ENCODE results near the gene SKP2. TPM values are rescaled to one million over a fixed set of nuclear protein-coding genes. Genes with fewer than 3 reads are reported as not detected.

The SKP2 gene
- total RNA-seq, 4 donors from 2014 or later, result 12.0 to 20.1 (median 14.7) TPM

GRCh38 chr5:36164461-36164860 is 12.6 kb downstream of the SKP2 start:
- WGBS, 2 donors, result 94 to 96% methylated on average over 4 of the region's 4 CpGs
- DNase-seq (ENCODE audit: low spot score in 2 of 2), result no peak
- no peak for TF ChIP-seq EP300 (IDR thresholded peaks at IDR 0.05)
- no peak for TF ChIP-seq POLR2A (IDR thresholded peaks at IDR 0.05)
- no peak for TF ChIP-seq CTCF (IDR thresholded peaks at IDR 0.05)
- Histone ChIP-seq H3K4me1 (peaks cover 0 to 7% (median 0%) of the 10 kb centered on the region in 4 donors), H3K36me3 (peaks cover 0 to 96% (median 10%) of the 10 kb centered on the region in 3 donors), H3K9me3 (no peaks in the 10 kb centered on the region), H3K27ac (no peak overlapping the region), H3K4me3 (no peak overlapping the region), H3K27me3 (no peaks in the 10 kb centered on the region)

GRCh38 chr5:36168737-36169136 is 16.8 kb downstream of the SKP2 start:
- TF ChIP-seq CTCF (IDR thresholded peaks at IDR 0.05), result no peak
- Histone ChIP-seq H3K4me3 (no peak overlapping the region), H3K9me3 (no peaks in the 10 kb centered on the region), H3K27me3 (no peaks in the 10 kb centered on the region), H3K27ac (no peak overlapping the region), H3K4me1 (no peaks in the 10 kb centered on the region), H3K36me3 (peaks cover 0 to 98% (median 18%) of the 10 kb centered on the region in 3 donors)
- WGBS, 2 donors, result 96% methylated on average over 4 of the region's 4 CpGs
- no peak for DNase-seq (ENCODE audit: low spot score in 2 of 2)

GRCh38 chr5:36170832-36171424 is 19.0 kb downstream of the SKP2 start:
- Histone ChIP-seq H3K36me3 (peaks cover 0 to 93% (median 18%) of the 10 kb centered on the region in 3 donors), H3K4me1 (no peaks in the 10 kb centered on the region), H3K27ac (no peak overlapping the region), H3K9me3 (no peaks in the 10 kb centered on the region), H3K27me3 (no peaks in the 10 kb centered on the region), H3K4me3 (no peak overlapping the region)
- no peak for DNase-seq (ENCODE audit: low spot score in 2 of 2)
- WGBS, 2 donors, result 83% methylated on average over 5 of the region's 5 CpGs
- no peak for TF ChIP-seq EP300 (IDR thresholded peaks at IDR 0.05)

- no peak overlapping the region for H3K4me3 ChIP-seq
- no peaks in the 10 kb centered on the region for H3K9me3 ChIP-seq
- no peaks in the 10 kb centered on the region for H3K4me1 ChIP-seq
- TF ChIP-seq EP300 (IDR thresholded peaks at IDR 0.05) (no peak), CTCF (IDR thresholded peaks at IDR 0.05) (no peak), POLR2A (IDR thresholded peaks at IDR 0.05) (no peak)
- H3K36me3 ChIP-seq, result peaks cover 0 to 80% (median 15%) of the 10 kb centered on the region in 3 donors
- H3K27me3 ChIP-seq, result no peaks in the 10 kb centered on the region
- H3K27ac ChIP-seq, result no peak overlapping the region
- WGBS, 2 donors, result 74 to 85% methylated on average over 1 of the region's 1 CpG
- no peak for DNase-seq (ENCODE audit: low spot score in 2 of 2)
Observed at GRCh38 chr5:36172599-36172998, 20.7 kb downstream of the SKP2 start.

- Histone ChIP-seq H3K27ac (no peak overlapping the region), H3K4me1 (no peaks in the 10 kb centered on the region), H3K27me3 (no peaks in the 10 kb centered on the region), H3K36me3 (peaks cover 0 to 75% (median 9%) of the 10 kb centered on the region in 3 donors), H3K9me3 (no peaks in the 10 kb centered on the region), H3K4me3 (no peak overlapping the region)
- TF ChIP-seq POLR2A (IDR thresholded peaks at IDR 0.05) (no peak), CTCF (IDR thresholded peaks at IDR 0.05) (no peak), EP300 (IDR thresholded peaks at IDR 0.05) (no peak)
- WGBS, 2 donors, result 35 to 48% methylated on average over 2 of the region's 2 CpGs
- DNase-seq (ENCODE audit: low spot score in 2 of 2), result no peak
Observed at GRCh38 chr5:36173426-36173825, 21.5 kb downstream of the SKP2 start.

- Histone ChIP-seq H3K27ac (no peak overlapping the region), H3K27me3 (no peaks in the 10 kb centered on the region), H3K36me3 (peaks cover 0 to 75% (median 9%) of the 10 kb centered on the region in 3 donors), H3K4me3 (no peak overlapping the region), H3K9me3 (no peaks in the 10 kb centered on the region), H3K4me1 (no peaks in the 10 kb centered on the region)
- no peak for DNase-seq (ENCODE audit: low spot score in 2 of 2)
- whole genome bisulfite sequencing, 2 donors, result 85 to 89% methylated on average over 3 of the region's 3 CpGs
- TF ChIP-seq CTCF (IDR thresholded peaks at IDR 0.05) (no peak), POLR2A (IDR thresholded peaks at IDR 0.05) (no peak), EP300 (IDR thresholded peaks at IDR 0.05) (no peak)
Observed at GRCh38 chr5:36174119-36174518, 22.2 kb downstream of the SKP2 start.
